ENCODE results near the gene MNT. TPM values are rescaled to one million over a fixed set of nuclear protein-coding genes. Genes with fewer than 3 reads are reported as not detected.

The MNT gene
- total RNA-seq, 1 experiment from 2014 or later, result 24.4 TPM

- BruUV-seq (replicated peaks), result TSS peak; percentile 97
- CTCF ChIA-PET, result interaction anchor here (1.7 to 4.6 kb wide), 3 partner anchors 11 to 41 kb away, joined by 14 to 53 read pairs (median 33); no protein-coding TSS in a partner anchor
- peaks cover 54% of the 10 kb centered on the region for H3K36me3 Mint-ChIP-seq (ENCODE audit: insufficient read depth, unreplicated experiment)
Measured at GRCh38 chr17:2393954-2394749, 6.7 kb downstream of the MNT start.

DNA sequence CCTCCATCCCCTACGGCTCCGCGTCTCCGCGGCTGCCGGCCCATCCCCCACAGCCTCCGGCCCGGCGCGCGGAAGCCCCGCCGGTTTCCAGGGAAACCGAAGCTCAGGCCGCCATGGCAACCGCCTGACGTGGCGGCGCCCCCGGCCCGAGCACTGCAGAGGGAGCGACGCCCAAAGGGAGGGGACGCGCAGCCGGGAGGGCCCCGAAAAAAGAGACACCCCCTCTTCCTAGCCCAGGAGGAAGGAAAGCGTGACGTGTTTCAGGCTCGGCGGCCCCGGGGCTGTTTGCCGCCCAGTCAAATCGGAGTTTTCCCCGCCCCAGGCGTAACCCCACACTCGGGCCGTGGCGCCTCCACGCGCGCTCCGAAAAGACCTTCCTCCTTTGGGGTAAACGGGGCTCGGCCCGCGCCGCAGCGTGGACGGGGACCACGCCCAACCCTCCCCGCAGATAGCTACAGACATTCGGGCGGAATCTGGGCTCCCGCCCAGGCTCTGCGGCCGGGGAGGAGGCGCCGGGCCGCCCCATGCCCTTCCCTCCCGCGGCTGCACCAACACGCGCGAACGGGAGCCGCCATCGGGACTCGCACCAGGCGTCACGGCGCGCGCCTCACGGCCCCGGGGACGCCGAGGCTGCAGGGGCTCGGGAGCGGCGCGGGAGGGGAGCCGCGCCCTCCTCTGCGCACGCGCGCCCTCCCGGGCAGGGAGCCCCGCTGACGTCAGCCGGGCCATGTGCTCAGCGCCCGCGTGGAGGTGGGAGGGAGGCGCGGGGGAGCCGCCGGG lies 7.5 kb downstream of the MNT start:
- no peaks in the 10 kb centered on the region for H3K27me3 ChIP-seq (replicated peaks; ENCODE audit: control insufficient read depth, insufficient read depth, low read length)
- peak overlapping the region; percentile 96 for H3K4me3 ChIP-seq (ENCODE audit: low read depth, low read length)
- H3K27ac Mint-ChIP-seq (ENCODE audit: unreplicated experiment), result peak overlapping the region; percentile 85
- H3K9me3 ChIP-seq, result no peaks in the 10 kb centered on the region
- intact Hi-C loops (cut with micrococcal nuclease; ENCODE audit: unreplicated experiment), result no loop called here
- no peaks in the 10 kb centered on the region for H3K36me3 ChIP-seq (ENCODE audit: control insufficient read depth, insufficient read depth, low read length)
- no peaks in the 10 kb centered on the region for H3K9me3 Mint-ChIP-seq (ENCODE audit: unreplicated experiment)
- H3K4me3 Mint-ChIP-seq (ENCODE audit: unreplicated experiment), result peak overlapping the region; percentile 84
- POLR2A ChIA-PET, result interaction anchor here (0.6 to 3.2 kb wide), 9 partner anchors 8 to 101 kb away, joined by 3 to 23 read pairs (median 6); partner anchors contain the start of genes SMG6, SRR and TSR1
- peaks cover 38% of the 10 kb centered on the region for H3K4me1 ChIP-seq
- CTCF ChIA-PET, result interaction anchor here (1.4 to 4.6 kb wide), 4 partner anchors 8 to 41 kb away, joined by 7 to 53 read pairs (median 24); no protein-coding TSS in a partner anchor
- BruUV-seq (replicated peaks), result no TSS peak
- TF ChIP-seq CTCF (IDR thresholded peaks at IDR 0.05; ENCODE audit: insufficient read depth in 1 of 2, low read depth in 1 of 2, low read length in 1 of 2, severe bottlenecking in 1 of 2, unreplicated experiment in 1 of 2), result no peak
- H3K27me3 Mint-ChIP-seq (ENCODE audit: insufficient read depth, unreplicated experiment), result no peaks in the 10 kb centered on the region
- peak; percentile 92 to 94 for DNase-seq
- peaks cover 23% of the 10 kb centered on the region for H3K4me1 Mint-ChIP-seq (ENCODE audit: low read depth, unreplicated experiment)
- H3K36me3 Mint-ChIP-seq (ENCODE audit: insufficient read depth, unreplicated experiment), result peaks cover 52% of the 10 kb centered on the region

More at GRCh38 chr17:2393954-2394749, 6.7 kb downstream of the MNT start:
- Histone ChIP-seq H3K27me3 (replicated peaks; ENCODE audit: control insufficient read depth, insufficient read depth, low read length) (no peaks in the 10 kb centered on the region), H3K4me1 (peaks cover 41% of the 10 kb centered on the region), H3K4me3 (ENCODE audit: low read depth, low read length) (peak overlapping the region; percentile 50), H3K36me3 (ENCODE audit: control insufficient read depth, insufficient read depth, low read length) (no peaks in the 10 kb centered on the region), H3K9me3 (no peaks in the 10 kb centered on the region)
- peak overlapping the region; percentile 84 for H3K4me3 Mint-ChIP-seq (ENCODE audit: unreplicated experiment)
- DNase-seq, result no peak
- no peaks in the 10 kb centered on the region for H3K27me3 Mint-ChIP-seq (ENCODE audit: insufficient read depth, unreplicated experiment)
- H3K27ac Mint-ChIP-seq (ENCODE audit: unreplicated experiment), result peak overlapping the region; percentile 85
- peaks cover 29% of the 10 kb centered on the region for H3K4me1 Mint-ChIP-seq (ENCODE audit: low read depth, unreplicated experiment)
- peak in 1 of 2 experiments; percentile 3 for TF ChIP-seq CTCF (IDR thresholded peaks at IDR 0.05; ENCODE audit: insufficient read depth in 1 of 2, low read depth in 1 of 2, low read length in 1 of 2, severe bottlenecking in 1 of 2, unreplicated experiment in 1 of 2)
- intact Hi-C loops (cut with micrococcal nuclease; ENCODE audit: unreplicated experiment), result no loop called here
- POLR2A ChIA-PET, result interaction anchor here (0.6 to 3.2 kb wide), 4 partner anchors 7 to 58 kb away, joined by 5 to 23 read pairs (median 10); partner anchors contain the start of gene TSR1
- H3K9me3 Mint-ChIP-seq (ENCODE audit: unreplicated experiment), result no peaks in the 10 kb centered on the region

Data from Caco-2 (cell line).